Measurements from ENCODE around the gene FGF18.

FGF18 gene

GRCh38 chr5:171422902-171423663 lies 3.6 kb downstream of the FGF18 start:
- DNase-seq (ENCODE audit: low read depth) = no peak

GRCh38 chr5:171424726-171425125 lies 5.3 kb downstream of the FGF18 start:
- DNase-seq (ENCODE audit: low read depth) = no peak

- no peak for DNase-seq (ENCODE audit: low read depth)
Observed at GRCh38 chr5:171425596-171426244, 6.3 kb downstream of the FGF18 start.

- no peak for DNase-seq (ENCODE audit: low read depth)
Observed at GRCh38 chr5:171426266-171426665, 6.8 kb downstream of the FGF18 start.

- DNase-seq (ENCODE audit: low read depth) = no peak
Observed at GRCh38 chr5:171426680-171427079, 7.2 kb downstream of the FGF18 start.

GRCh38 chr5:171427318-171428167 lies 8.1 kb downstream of the FGF18 start:
- no peak for DNase-seq (ENCODE audit: low read depth)

GRCh38 chr5:171428168-171428696 lies 8.8 kb downstream of the FGF18 start:
- DNase-seq (ENCODE audit: low read depth) = no peak

GRCh38 chr5:171428809-171429542 lies 9.5 kb downstream of the FGF18 start:
- DNase-seq (ENCODE audit: low read depth) = no peak

GRCh38 chr5:171429543-171429910 lies 10.1 kb downstream of the FGF18 start:
- no peak for DNase-seq (ENCODE audit: low read depth)

- no peak for DNase-seq (ENCODE audit: low read depth)
Observed at GRCh38 chr5:171431251-171431777, 11.9 kb downstream of the FGF18 start.

GRCh38 chr5:171432076-171432475 lies 12.6 kb downstream of the FGF18 start:
- DNase-seq (ENCODE audit: low read depth) = no peak

- DNase-seq (ENCODE audit: low read depth) = no peak
Observed at GRCh38 chr5:171432583-171433351, 13.3 kb downstream of the FGF18 start.

GRCh38 chr5:171433352-171433698 lies 13.9 kb downstream of the FGF18 start:
- DNase-seq (ENCODE audit: low read depth) = no peak

- no peak for DNase-seq (ENCODE audit: low read depth)
Observed at GRCh38 chr5:171433982-171434676, 14.7 kb downstream of the FGF18 start.

GRCh38 chr5:171434874-171435273 lies 15.4 kb downstream of the FGF18 start:
- DNase-seq (ENCODE audit: low read depth) = no peak

GRCh38 chr5:171435908-171436307 lies 16.5 kb downstream of the FGF18 start:
- DNase-seq (ENCODE audit: low read depth) = no peak

GRCh38 chr5:171436804-171437285 lies 17.4 kb downstream of the FGF18 start:
- DNase-seq (ENCODE audit: low read depth) = no peak

GRCh38 chr5:171437286-171437821 lies 17.9 kb downstream of the FGF18 start:
- DNase-seq (ENCODE audit: low read depth) = no peak

- no peak for DNase-seq (ENCODE audit: low read depth)
Observed at GRCh38 chr5:171438738-171439137, 19.3 kb downstream of the FGF18 start.

GRCh38 chr5:171441246-171441791 lies 21.9 kb downstream of the FGF18 start:
- no peak for DNase-seq (ENCODE audit: low read depth)
